HepG2 (cell line): Measurements from ENCODE around the gene FIBP. TPM values are rescaled to one million over a fixed set of nuclear protein-coding genes. Genes with fewer than 3 reads are reported as not detected.

Experiments
- ATRX ChIP-seq: sonication (generic); formaldehyde crosslinking; IDR thresholded peaks from 2 replicates; pipeline ENCODE4 v1.4.0; 2020; ENCODE audit warnings: missing genetic modification reagents, borderline replicate concordance
- CSRNP2 ChIP-seq: sonication (generic); formaldehyde crosslinking; conservative IDR thresholded peaks from 2 replicates; pipeline ENCODE4 v1.8.0; 2022; ENCODE audit warnings: low read depth, missing genetic modification reagents
- DRAP1 ChIP-seq: IDR thresholded peaks from 2 replicates; pipeline ENCODE4 v1.6.1; 2016; ENCODE audit warnings: missing genetic modification reagents, missing compliant biosample characterization
- FOXA3 ChIP-seq: IDR thresholded peaks from 2 replicates; pipeline ENCODE4 v1.6.1; 2016; ENCODE audit warnings: missing genetic modification reagents, missing compliant biosample characterization
- HDAC1 ChIP-seq: sonication (generic); formaldehyde crosslinking; IDR thresholded peaks from 2 replicates; pipeline ENCODE4 v1.5.1; 2020; ENCODE audit warnings: mild to moderate bottlenecking, missing genetic modification reagents
- HMGXB3 ChIP-seq: sonication (generic); formaldehyde crosslinking; IDR thresholded peaks from 2 replicates; pipeline ENCODE4 v1.4.0; 2020; ENCODE audit warnings: missing genetic modification reagents, borderline replicate concordance
- KLF12 ChIP-seq: sonication (generic); formaldehyde crosslinking; IDR thresholded peaks from 2 replicates; pipeline ENCODE4 v1.4.0; 2020; ENCODE audit warnings: missing genetic modification reagents, borderline replicate concordance
- MXD3 ChIP-seq: IDR thresholded peaks from 2 replicates; pipeline ENCODE4 v1.6.1; 2016; ENCODE audit warnings: mild to moderate bottlenecking, missing biosample characterization, missing genetic modification reagents
- RAD21 ChIP-seq: fragments of 450-650 bp; formaldehyde crosslinking; IDR thresholded peaks from 2 replicates; pipeline ENCODE4 v1.5.0; 2020; ENCODE audit warnings: mild to moderate bottlenecking
- RFX3 ChIP-seq: IDR thresholded peaks from 2 replicates; pipeline ENCODE4 v1.6.1; 2016; ENCODE audit warnings: missing biosample characterization, missing genetic modification reagents
- ZBTB34 ChIP-seq: sonication (generic); formaldehyde crosslinking; IDR thresholded peaks from 2 replicates; pipeline ENCODE4 v1.8.0; 2022; ENCODE audit warnings: mild to moderate bottlenecking, missing genetic modification reagents
- ZNF546 ChIP-seq: sonication (generic); formaldehyde crosslinking; conservative IDR thresholded peaks from 2 replicates; pipeline ENCODE4 v1.8.1; 2023; ENCODE audit warnings: mild to moderate bottlenecking, missing genetic modification reagents
- polyA plus RNA-seq, 8 experiments: library from polyadenylated mRNA; depleted of rRNA in 3 of 8; stranded (reverse) in 7 of 8; unstranded in 1 of 8; fragments of >200 nt; fragmentation: Illumina TruSeq in 4 of 8; extraction: Trizol in 4 of 8; gene quantifications; 2 replicates each; pipeline versions ENCODE4 v1.2.1 to v1.2.3, GENCODE V29; 2011 to 2016; ENCODE audit warnings: low read depth in 4 of 8, missing spikeins in 1 of 8, mixed read lengths in 1 of 8; ENCODE audit not compliant: insufficient read depth in 1 of 8
- total RNA-seq, 5 experiments: library from RNA; depleted of rRNA; stranded (reverse); fragments of >200 nt; fragmentation: Illumina TruSeq; extraction: Trizol; gene quantifications; 2 replicates each; pipeline ENCODE4 v1.2.3, GENCODE V29; 2016; ENCODE audit warnings: low read depth in 1 of 5
- TF ChIP-seq, protein P1 (sequence below): sonication (generic); formaldehyde crosslinking; IDR thresholded peaks from 2 replicates; pipeline ENCODE4 v1.4.0; 2020; ENCODE audit warnings: mild to moderate bottlenecking, missing genetic modification reagents, borderline replicate concordance
- TF ChIP-seq, protein P2 (sequence below): sonication (generic); formaldehyde crosslinking; IDR thresholded peaks from 2 replicates; pipeline ENCODE4 v1.8.0; 2022; ENCODE audit warnings: missing genetic modification reagents, low read depth, mild to moderate bottlenecking, borderline replicate concordance

Gene FIBP
- total and polyA plus RNA-seq, 2 of the 13 experiments (the other 11 are each of a cell fraction or from before 2014, with no cell fraction given), result 42.9 to 62.1 TPM

- TF ChIP-seq DRAP1 (CRISPR knock-in tag) (peak; percentile 85; the same call in 1 of the 2 replicates), RAD21 (CRISPR knock-in tag) (0 out of 2 replicates have a peak, but pooled peaks have one; percentile 15), ZNF546 (CRISPR knock-in tag) (0 out of 2 replicates have a peak, but pooled peaks have one; percentile 18), HMGXB3 (no peak), CSRNP2 (CRISPR knock-in tag) (no peak), KLF12 (CRISPR knock-in tag) (no peak), ZBTB34 (CRISPR knock-in tag) (no peak), MXD3 (peak; percentile 47; the same call in 1 of the 2 replicates), FOXA3 (no peak), ATRX (no peak), HDAC1 (CRISPR knock-in tag) (peak; percentile 64; the same call in 1 of the 2 replicates), RFX3 (CRISPR knock-in tag) (no peak)
- TF ChIP-seq, protein P1, sequence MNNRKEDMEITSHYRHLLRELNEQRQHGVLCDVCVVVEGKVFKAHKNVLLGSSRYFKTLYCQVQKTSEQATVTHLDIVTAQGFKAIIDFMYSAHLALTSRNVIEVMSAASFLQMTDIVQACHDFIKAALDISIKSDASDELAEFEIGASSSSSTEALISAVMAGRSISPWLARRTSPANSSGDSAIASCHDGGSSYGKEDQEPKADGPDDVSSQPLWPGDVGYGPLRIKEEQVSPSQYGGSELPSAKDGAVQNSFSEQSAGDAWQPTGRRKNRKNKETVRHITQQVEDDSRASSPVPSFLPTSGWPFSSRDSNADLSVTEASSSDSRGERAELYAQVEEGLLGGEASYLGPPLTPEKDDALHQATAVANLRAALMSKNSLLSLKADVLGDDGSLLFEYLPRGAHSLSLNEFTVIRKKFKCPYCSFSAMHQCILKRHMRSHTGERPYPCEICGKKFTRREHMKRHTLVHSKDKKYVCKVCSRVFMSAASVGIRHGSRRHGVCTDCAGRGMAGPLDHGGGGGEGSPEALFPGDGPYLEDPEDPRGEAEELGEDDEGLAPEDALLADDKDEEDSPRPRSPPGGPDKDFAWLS, result no peak
- TF ChIP-seq, protein P2, sequence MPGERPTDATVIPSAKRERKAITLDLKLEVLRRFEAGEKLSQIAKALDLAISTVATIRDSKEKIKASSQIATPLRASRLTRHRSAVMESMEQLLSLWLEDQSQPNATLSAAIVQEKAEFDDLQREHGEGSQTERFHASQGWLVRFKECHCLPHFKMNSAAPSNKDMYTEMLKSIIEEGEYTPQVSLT (CRISPR knock-in tag), result no peak
Measured at GRCh38 chr11:65918211-65919140, 30.2 kb upstream of the FIBP start, which contains the start of gene C11orf68 (continued).
